ENCODE data around the gene ATP1A1. TPM values are rescaled to one million over a fixed set of nuclear protein-coding genes. Genes with fewer than 3 reads are reported as not detected.

ATP1A1 gene
- total RNA-seq, 4 donors from 2014 or later: 324 to 3,097 (median 1,990) TPM

DNA sequence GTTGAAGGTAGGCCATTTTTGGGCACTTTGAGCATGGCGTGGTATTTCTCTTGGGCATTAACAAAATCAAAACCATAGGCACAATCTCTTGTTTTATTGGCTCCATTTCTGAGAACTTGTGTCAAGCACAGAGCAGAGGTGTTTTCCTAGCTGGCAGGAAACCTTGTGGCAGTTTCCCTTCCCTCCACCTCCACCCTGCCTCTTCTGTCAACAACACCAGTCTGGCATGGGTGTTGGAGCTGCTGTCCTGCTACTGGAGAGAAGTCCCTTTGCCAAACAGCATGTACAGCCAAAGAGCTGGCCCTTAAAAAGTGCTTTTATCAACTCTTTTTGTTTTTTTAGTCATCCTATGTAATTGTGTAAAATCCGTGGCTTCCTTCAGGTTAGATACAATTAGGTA, 16.0 kb downstream of the ATP1A1 start:
- TF ChIP-seq POLR2AphosphoS5 (IDR thresholded peaks at IDR 0.05) (no peak), POLR2A (IDR thresholded peaks at IDR 0.05) (no peak), EP300 (IDR thresholded peaks at IDR 0.05; ENCODE audit: low read depth) (no peak)
- TF ChIP-seq, protein P1, sequence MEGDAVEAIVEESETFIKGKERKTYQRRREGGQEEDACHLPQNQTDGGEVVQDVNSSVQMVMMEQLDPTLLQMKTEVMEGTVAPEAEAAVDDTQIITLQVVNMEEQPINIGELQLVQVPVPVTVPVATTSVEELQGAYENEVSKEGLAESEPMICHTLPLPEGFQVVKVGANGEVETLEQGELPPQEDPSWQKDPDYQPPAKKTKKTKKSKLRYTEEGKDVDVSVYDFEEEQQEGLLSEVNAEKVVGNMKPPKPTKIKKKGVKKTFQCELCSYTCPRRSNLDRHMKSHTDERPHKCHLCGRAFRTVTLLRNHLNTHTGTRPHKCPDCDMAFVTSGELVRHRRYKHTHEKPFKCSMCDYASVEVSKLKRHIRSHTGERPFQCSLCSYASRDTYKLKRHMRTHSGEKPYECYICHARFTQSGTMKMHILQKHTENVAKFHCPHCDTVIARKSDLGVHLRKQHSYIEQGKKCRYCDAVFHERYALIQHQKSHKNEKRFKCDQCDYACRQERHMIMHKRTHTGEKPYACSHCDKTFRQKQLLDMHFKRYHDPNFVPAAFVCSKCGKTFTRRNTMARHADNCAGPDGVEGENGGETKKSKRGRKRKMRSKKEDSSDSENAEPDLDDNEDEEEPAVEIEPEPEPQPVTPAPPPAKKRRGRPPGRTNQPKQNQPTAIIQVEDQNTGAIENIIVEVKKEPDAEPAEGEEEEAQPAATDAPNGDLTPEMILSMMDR (IDR thresholded peaks at IDR 0.05): no peak
- no peak overlapping the region for H3K4me3 ChIP-seq
- intact Hi-C loops (cut with DNase I; ENCODE audit: low total_unique reads): no loop called here
- no peak for DNase-seq
- in situ Hi-C loops (cut with MboI; ENCODE audit: low pct_ligation_motif_present in 1 of 4, low pct_unique_long_range_greater_than_20kb in 1 of 4, low sequenced_read_pairs in 3 of 4): loop anchor here in 1 of 4 donors (10.0 kb wide), 1 partner anchor 106 kb away; no protein-coding TSS in a partner anchor
- H3K9me3 ChIP-seq: no peaks in the 10 kb centered on the region
- H3K27ac ChIP-seq: peak overlapping the region in 1 of 4 donors; percentile 4
- 24 to 69% methylated on average over 2 of the region's 2 CpGs for WGBS, 2 donors (ENCODE audit: low coverage in 1 of 2)
- peaks cover 0 to 32% (median 1%) of the 10 kb centered on the region in 4 donors for H3K4me1 ChIP-seq
- no peaks in the 10 kb centered on the region for H3K27me3 ChIP-seq
- peaks cover 0 to 95% (median 46%) of the 10 kb centered on the region in 4 donors for H3K36me3 ChIP-seq

DNA sequence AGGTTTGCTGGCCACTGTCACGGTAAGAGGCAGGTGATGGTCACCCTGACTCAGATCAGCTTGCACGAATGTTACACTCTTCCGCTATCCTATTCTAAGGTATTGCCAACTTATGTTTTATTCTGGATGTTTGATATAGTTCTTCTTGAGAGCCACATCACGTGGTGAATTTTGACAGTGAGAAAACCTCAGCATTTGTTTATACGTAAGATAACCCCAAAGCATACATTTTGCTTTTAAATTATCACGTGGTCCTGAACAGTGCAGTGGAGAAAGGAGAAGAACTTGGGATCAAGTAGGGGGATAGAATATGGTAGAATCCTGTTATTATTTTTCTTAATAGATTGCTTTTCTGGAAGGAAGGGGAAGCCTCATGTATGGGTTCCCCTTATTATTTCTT, 16.6 kb downstream of the ATP1A1 start:
- Histone ChIP-seq H3K4me1 (peaks cover 0 to 32% (median 1%) of the 10 kb centered on the region in 4 donors), H3K4me3 (no peak overlapping the region), H3K9me3 (no peaks in the 10 kb centered on the region), H3K27me3 (no peaks in the 10 kb centered on the region), H3K27ac (no peak overlapping the region), H3K36me3 (peaks cover 0 to 96% (median 47%) of the 10 kb centered on the region in 4 donors)
- in situ Hi-C loops (cut with MboI; ENCODE audit: low pct_ligation_motif_present in 1 of 4, low pct_unique_long_range_greater_than_20kb in 1 of 4, low sequenced_read_pairs in 3 of 4): loop anchor here in 1 of 4 donors (10.0 kb wide), 1 partner anchor 105 kb away; no protein-coding TSS in a partner anchor
- intact Hi-C loops (cut with DNase I; ENCODE audit: low total_unique reads): no loop called here
- DNase-seq: no peak
- TF ChIP-seq, protein P1 (IDR thresholded peaks at IDR 0.05): no peak
- TF ChIP-seq EP300 (IDR thresholded peaks at IDR 0.05; ENCODE audit: low read depth) (no peak), POLR2A (IDR thresholded peaks at IDR 0.05) (no peak), POLR2AphosphoS5 (IDR thresholded peaks at IDR 0.05) (no peak)
- 83 to 92% methylated on average over 6 of the region's 6 CpGs for WGBS, 2 donors (ENCODE audit: low coverage in 1 of 2)

DNA sequence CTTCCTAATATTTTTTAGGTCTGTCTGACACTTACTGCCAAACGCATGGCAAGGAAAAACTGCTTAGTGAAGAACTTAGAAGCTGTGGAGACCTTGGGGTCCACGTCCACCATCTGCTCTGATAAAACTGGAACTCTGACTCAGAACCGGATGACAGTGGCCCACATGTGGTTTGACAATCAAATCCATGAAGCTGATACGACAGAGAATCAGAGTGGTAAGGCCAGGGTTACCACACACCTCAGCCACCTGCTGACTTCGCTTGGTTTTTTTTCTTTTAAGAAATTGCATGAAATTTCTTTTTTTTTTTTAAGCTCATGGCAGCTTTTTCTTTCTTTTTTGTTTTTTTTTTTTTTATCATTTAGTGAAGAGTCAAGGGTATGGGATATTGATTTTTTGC, 17.2 kb downstream of the ATP1A1 start:
- H3K36me3 ChIP-seq: peaks cover 0 to 97% (median 47%) of the 10 kb centered on the region in 4 donors
- WGBS, 2 donors (ENCODE audit: low coverage in 1 of 2): 72% methylated on average over 5 of the region's 5 CpGs; no CpG with 5 or more reads in 1 of the 2 donors
- in situ Hi-C loops (cut with MboI; ENCODE audit: low pct_ligation_motif_present in 1 of 4, low pct_unique_long_range_greater_than_20kb in 1 of 4, low sequenced_read_pairs in 3 of 4): no loop called here

DNA sequence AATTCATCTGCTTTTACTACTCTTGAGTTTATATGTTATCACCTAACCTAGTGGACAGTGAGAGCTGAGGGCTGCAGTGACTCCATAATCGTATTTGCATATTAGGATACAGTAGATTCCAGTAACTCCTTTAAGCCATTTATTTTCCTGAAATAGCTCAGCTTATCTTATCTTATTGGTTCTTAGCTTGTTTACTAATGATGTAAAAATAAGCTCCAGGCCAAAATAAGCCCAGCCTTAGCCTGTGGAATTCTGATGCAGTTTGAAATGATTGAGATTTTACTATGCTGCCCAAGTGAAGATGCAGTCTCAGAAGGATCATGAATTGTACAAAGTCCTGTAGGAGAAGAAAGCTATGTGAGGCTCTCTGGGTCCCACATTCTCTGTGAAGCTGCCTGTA, 18.1 kb downstream of the ATP1A1 start:
- Histone ChIP-seq H3K4me3 (no peak overlapping the region), H3K27ac (no peak overlapping the region), H3K36me3 (peaks cover 0 to 100% (median 48%) of the 10 kb centered on the region in 4 donors), H3K4me1 (peaks cover 0 to 32% (median 0%) of the 10 kb centered on the region in 4 donors), H3K9me3 (no peaks in the 10 kb centered on the region), H3K27me3 (no peaks in the 10 kb centered on the region)
- 88% methylated on average over 1 of the region's 1 CpG for WGBS, 2 donors (ENCODE audit: low coverage in 1 of 2)
- no peak for DNase-seq
- no peak for TF ChIP-seq EP300 (IDR thresholded peaks at IDR 0.05; ENCODE audit: low read depth)
- no peak for TF ChIP-seq POLR2A (IDR thresholded peaks at IDR 0.05)
- TF ChIP-seq, protein P1 (IDR thresholded peaks at IDR 0.05): no peak
- no peak for TF ChIP-seq POLR2AphosphoS5 (IDR thresholded peaks at IDR 0.05)
- in situ Hi-C loops (cut with MboI; ENCODE audit: low pct_ligation_motif_present in 1 of 4, low pct_unique_long_range_greater_than_20kb in 1 of 4, low sequenced_read_pairs in 3 of 4): no loop called here
- intact Hi-C loops (cut with DNase I; ENCODE audit: low total_unique reads): no loop called here

More for the DNA sequence above, 17.2 kb downstream of the ATP1A1 start:
- TF ChIP-seq EP300 (IDR thresholded peaks at IDR 0.05; ENCODE audit: low read depth): no peak
- peak in 1 of 3 donors; percentile 14 for TF ChIP-seq POLR2AphosphoS5 (IDR thresholded peaks at IDR 0.05)
- Histone ChIP-seq H3K27me3 (no peaks in the 10 kb centered on the region), H3K27ac (no peak overlapping the region), H3K4me1 (peaks cover 0 to 32% (median 0%) of the 10 kb centered on the region in 4 donors), H3K4me3 (no peak overlapping the region), H3K9me3 (no peaks in the 10 kb centered on the region)
- DNase-seq: no peak
- intact Hi-C loops (cut with DNase I; ENCODE audit: low total_unique reads): no loop called here
